Right lobe of liver (tissue), 6 donors: ENCODE results near the gene SLC35E2B. TPM values are rescaled to one million over a fixed set of nuclear protein-coding genes. Genes with fewer than 3 reads are reported as not detected.
"Not testable (repeated sequence)": the region's sequence is repeated elsewhere in the genome, so short reads cannot be mapped to it uniquely, and the experiment has no call there.

Experiments
- ATAC-seq, 4 donors: fragments of 200-7000 bp; cut with Tn5 transposase; one replicate each; pipeline ENCODE4 v1.9.1; 2020; ENCODE audit warnings: mild to moderate bottlenecking in 4 of 4, moderate library complexity in 4 of 4
- DNase-seq, 3 donors: peaks; one replicate each; pipeline ENCODE4 v3.0.0-alpha.2; 2020
- H3K27ac ChIP-seq, 3 donors: fragments of 200-600 bp; one replicate each; pipeline ENCODE4 v1.8.0; 2022
- H3K27me3 ChIP-seq, 2 donors: fragments of 200-600 bp; one replicate each; pipeline ENCODE4 v1.8.0; 2022
- H3K36me3 ChIP-seq, 4 donors: fragments of 200-600 bp; sonication (generic) in 1 of 4; one replicate each; pipeline versions ENCODE4 v1.5.1 to v1.8.0; 2017 to 2022; ENCODE audit warnings: control low read depth in 1 of 4
- H3K4me1 ChIP-seq, 4 donors: fragments of 200-600 bp; sonication (generic) in 1 of 4; one replicate each; pipeline versions ENCODE4 v1.5.1 to v1.8.0; 2017 to 2022; ENCODE audit warnings: control low read depth in 1 of 4
- H3K4me3 ChIP-seq, 3 donors: fragments of 200-600 bp; one replicate each; pipeline ENCODE4 v1.8.0; 2022
- H3K9me3 ChIP-seq, 4 donors: fragments of 200-600 bp; sonication (generic) in 1 of 4; one replicate each; pipeline versions ENCODE4 v1.5.1 to v1.8.0; 2017 to 2022; ENCODE audit warnings: control low read depth in 1 of 4
- CTCF ChIP-seq, 4 donors: fragments of 200-600 bp in 3 of 4; fragments of 450-650 bp in 1 of 4; IDR thresholded peaks; one replicate each; pipeline versions ENCODE4 v1.5.1 to v1.8.0; 2016 to 2022; ENCODE audit warnings: antibody characterized with exemption in 4 of 4, mild to moderate bottlenecking in 2 of 4
- POLR2A ChIP-seq: fragments of 450-650 bp; IDR thresholded peaks from one replicate; pipeline ENCODE4 v1.6.1; 2017; ENCODE audit warnings: antibody characterized with exemption, mild to moderate bottlenecking
- WGBS: methylation state at CpG from one replicate; pipeline ENCODE4 v1.1.6; 2018; ENCODE audit warnings: low coverage, low lambda C conversion rate; ENCODE audit not compliant: insufficient coverage; ENCODE audit errors: missing lambda C conversion rate; 5-methylcytosine and 5-hydroxymethylcytosine counted together
- intact Hi-C, 2 donors: fragments of 100-400 bp; cut with DNase I; formaldehyde crosslinking; loops; one replicate each; pipeline versions ENCODE4 v1.11.2 to v1.14.1; 2022
- total RNA-seq, 6 experiments: library from RNA; depleted of rRNA in 2 of 6; stranded (reverse); fragments of >200 nt in 2 of 6; fragmentation: NEBNext Ultra II Directional in 3 of 6; extraction: Animal tissue kit (Norgen Biotek cat#: 25700) in 3 of 6; gene quantifications; one replicate each; pipeline versions ENCODE4 v1.1.0 to v1.2.4, GENCODE V29; 2016 to 2023
- donor health status: DM: no; HTN: yes; CAD: no.
- donor health status: DM: no; HTN: no; CAD: no.
- donor health status: DM: no; HTN: no; CAD: no.
- donor health status: DM: no; HTN: yes; CAD: no.
- donor health status: DM: no; HTN: yes; CAD: no.

SLC35E2B gene
- total RNA-seq, 6 experiments from 2014 or later: 13.4 to 19.9 (median 17.0) TPM

- ATAC-seq (peak in 1 of 4 donors; percentile 31), DNase-seq (no peak)
- H3K36me3 ChIP-seq: no peaks in the 10 kb centered on the region
- no peaks in the 10 kb centered on the region for H3K9me3 ChIP-seq
- TF ChIP-seq POLR2A (no peak), CTCF (IDR thresholded peaks at IDR 0.05) (no peak)
- H3K4me1 ChIP-seq: no peaks in the 10 kb centered on the region
- H3K4me3 ChIP-seq: no peak overlapping the region
- intact Hi-C loops: no loop called here
- no peaks in the 10 kb centered on the region for H3K27me3 ChIP-seq
- H3K27ac ChIP-seq: no peak overlapping the region
- 80% methylated on average over 1 of the region's 17 CpGs for WGBS
These were observed 38.3 kb upstream of the SLC35E2B start for GRCh38 chr1:1730870-1731269.

- H3K27ac ChIP-seq, intact Hi-C loops, H3K4me1 ChIP-seq, H3K4me3 ChIP-seq, H3K36me3 ChIP-seq, H3K9me3 ChIP-seq, H3K27me3 ChIP-seq: not testable (repeated sequence)
- ATAC-seq: peak in 1 of 4 donors; percentile 13
- DNase-seq: peak in 1 of 3 donors; percentile 31
- no CpG with 5 or more reads among the region's 13 CpGs for WGBS
These were observed 37.6 kb upstream of the SLC35E2B start for GRCh38 chr1:1730230-1730629.

- H3K9me3 ChIP-seq, H3K36me3 ChIP-seq, H3K4me1 ChIP-seq, DNase-seq, H3K4me3 ChIP-seq, ATAC-seq, H3K27me3 ChIP-seq, intact Hi-C loops, H3K27ac ChIP-seq: not testable (repeated sequence)
- 72% methylated on average over 7 of the region's 18 CpGs for WGBS
These were observed 36.7 kb upstream of the SLC35E2B start for GRCh38 chr1:1729116-1729816.

GRCh38 chr1:1728308-1729005 lies 35.9 kb upstream of the SLC35E2B start:
- intact Hi-C loops, H3K4me1 ChIP-seq, H3K36me3 ChIP-seq, H3K27ac ChIP-seq, H3K27me3 ChIP-seq, H3K4me3 ChIP-seq, ATAC-seq, H3K9me3 ChIP-seq: not testable (repeated sequence)
- WGBS: 63% methylated on average over 5 of the region's 14 CpGs
- DNase-seq: peak in 1 of 3 donors; percentile 21

GRCh38 chr1:1727131-1727651 lies 34.6 kb upstream of the SLC35E2B start:
- H3K36me3 ChIP-seq, H3K27me3 ChIP-seq, DNase-seq, H3K9me3 ChIP-seq, H3K4me3 ChIP-seq, H3K4me1 ChIP-seq, ATAC-seq, H3K27ac ChIP-seq, intact Hi-C loops: not testable (repeated sequence)
- 77% methylated on average over 7 of the region's 12 CpGs for WGBS

GRCh38 chr1:1726088-1726487 lies 33.5 kb upstream of the SLC35E2B start:
- intact Hi-C loops, H3K9me3 ChIP-seq, H3K4me3 ChIP-seq, H3K27me3 ChIP-seq, H3K27ac ChIP-seq, ATAC-seq, H3K4me1 ChIP-seq, H3K36me3 ChIP-seq: not testable (repeated sequence)
- 98% methylated on average over 15 of the region's 17 CpGs for WGBS
- peak in 1 of 3 donors; percentile 23 for DNase-seq
